Sigmoid colon (tissue), 4 donors: Measurements from ENCODE around the gene SLC16A5.

Source experiments
- CTCF ChIP-seq, 4 experiments: fragments of 450-650 bp in 3 of 4; fragments of 200-600 bp in 1 of 4; IDR thresholded peaks; one replicate each; pipeline ENCODE4 v1.5.1; 2016 to 2019; ENCODE audit warnings: antibody characterized with exemption in 4 of 4, mild to moderate bottlenecking in 3 of 4, moderate library complexity in 2 of 4
- POLR2AphosphoS5 ChIP-seq, 4 donors: sonication (generic); formaldehyde crosslinking; IDR thresholded peaks; one replicate each; pipeline ENCODE4 v1.6.1; 2017; ENCODE audit warnings: antibody characterized with exemption in 4 of 4

- no peak for TF ChIP-seq CTCF (IDR thresholded peaks at IDR 0.05)
- no peak for TF ChIP-seq POLR2AphosphoS5 (IDR thresholded peaks at IDR 0.05)
These were observed 48.2 kb downstream of the SLC16A5 start for GRCh38 chr17:75135946-75136345.
